Measurements from ENCODE around the gene LASP1. TPM values are rescaled to one million over a fixed set of nuclear protein-coding genes. Genes with fewer than 3 reads are reported as not detected.

LASP1 gene
- total and polyA plus RNA-seq, 2 of the 8 experiments (the other 6 are each of a cell fraction or from before 2014, with no cell fraction given), result 114 to 180 TPM

GRCh38 chr17:38897176-38897575 lies 27.3 kb downstream of the LASP1 start (continued):
- TF ChIP-seq ZNF274 (IDR thresholded peaks at IDR 0.05; ENCODE audit: borderline replicate concordance, extremely low read depth, low read length), result no peak

Measured in H1 (cell line).